ENCODE measurements around the gene CD55. TPM values are rescaled to one million over a fixed set of nuclear protein-coding genes. Genes with fewer than 3 reads are reported as not detected.

CD55 gene
- polyA plus RNA-seq, 1 donor from 2014 or later = 1.4 TPM

- no peaks in the 10 kb centered on the region for H3K9me3 ChIP-seq (ENCODE audit: low read length)
- no peaks in the 10 kb centered on the region for H3F3A ChIP-seq (ENCODE audit: insufficient read depth, low read length, poor library complexity, severe bottlenecking)
- no peaks in the 10 kb centered on the region for H3K27me3 ChIP-seq (ENCODE audit: insufficient read depth, low read depth, low read length)
- no peak overlapping the region for H2AFZ ChIP-seq (ENCODE audit: low read depth, low read length)
- no peaks in the 10 kb centered on the region for H4K20me1 ChIP-seq (ENCODE audit: insufficient read depth)
- H3K4me2 ChIP-seq (ENCODE audit: low read length) = no peak overlapping the region
- no peak overlapping the region for H3K4me3 ChIP-seq (ENCODE audit: low read length)
- H3K36me3 ChIP-seq (ENCODE audit: insufficient read depth, low read length) = no peaks in the 10 kb centered on the region
- no peak overlapping the region for H3K27ac ChIP-seq (ENCODE audit: low read length)
- no peak overlapping the region for H3K9ac ChIP-seq (ENCODE audit: low read length)
- TF ChIP-seq POLR2AphosphoS5 (IDR thresholded peaks at IDR 0.05) = no peak
- no peak for TF ChIP-seq CTCF (IDR thresholded peaks at IDR 0.05; ENCODE audit: poor library complexity, severe bottlenecking)
- TF ChIP-seq REST (IDR thresholded peaks at IDR 0.05; ENCODE audit: borderline replicate concordance) = no peak
- no peak for TF ChIP-seq TAF1 (IDR thresholded peaks at IDR 0.05; ENCODE audit: low read depth)
- TF ChIP-seq SMC3 (conservative IDR thresholded peaks at IDR 0.05; ENCODE audit: poor library complexity) = no peak
- no peak for TF ChIP-seq RAD21 (conservative IDR thresholded peaks at IDR 0.05)
- TF ChIP-seq EP300 (conservative IDR thresholded peaks at IDR 0.05; ENCODE audit: poor library complexity, severe bottlenecking) = no peak
- no peak for TF ChIP-seq EZH2 (IDR thresholded peaks at IDR 0.05; ENCODE audit: borderline replicate concordance, insufficient read depth, low read length, poor library complexity, severe bottlenecking)
- no peak for TF ChIP-seq MXI1 (conservative IDR thresholded peaks at IDR 0.05; ENCODE audit: poor library complexity, severe bottlenecking)
- no peaks in the 10 kb centered on the region for H3K9me2 ChIP-seq (ENCODE audit: insufficient read depth, low read length)
- no peaks in the 10 kb centered on the region for H3K79me2 ChIP-seq (replicated peaks; ENCODE audit: insufficient read depth, low read length)
These were observed 84.3 kb downstream of the CD55 start for GRCh38 chr1:207405814-207406213.

GRCh38 chr1:207407655-207408260, 86.3 kb downstream of the CD55 start:
- Histone ChIP-seq H4K20me1 (ENCODE audit: insufficient read depth) (no peaks in the 10 kb centered on the region), H3K36me3 (ENCODE audit: insufficient read depth, low read length) (no peaks in the 10 kb centered on the region), H3F3A (ENCODE audit: insufficient read depth, low read length, poor library complexity, severe bottlenecking) (no peaks in the 10 kb centered on the region), H3K79me2 (replicated peaks; ENCODE audit: insufficient read depth, low read length) (no peaks in the 10 kb centered on the region), H3K4me2 (ENCODE audit: low read length) (no peak overlapping the region), H3K27ac (ENCODE audit: low read length) (no peak overlapping the region), H2AFZ (ENCODE audit: low read depth, low read length) (no peak overlapping the region), H3K9me3 (ENCODE audit: low read length) (no peaks in the 10 kb centered on the region), H3K4me3 (ENCODE audit: low read length) (no peak overlapping the region), H3K9me2 (ENCODE audit: insufficient read depth, low read length) (no peaks in the 10 kb centered on the region), H3K27me3 (ENCODE audit: insufficient read depth, low read depth, low read length) (no peaks in the 10 kb centered on the region), H3K9ac (ENCODE audit: low read length) (no peak overlapping the region)
- TF ChIP-seq EP300 (conservative IDR thresholded peaks at IDR 0.05; ENCODE audit: poor library complexity, severe bottlenecking) (no peak), MXI1 (conservative IDR thresholded peaks at IDR 0.05; ENCODE audit: poor library complexity, severe bottlenecking) (no peak), TAF1 (IDR thresholded peaks at IDR 0.05; ENCODE audit: low read depth) (no peak), RAD21 (conservative IDR thresholded peaks at IDR 0.05) (no peak), CTCF (IDR thresholded peaks at IDR 0.05; ENCODE audit: poor library complexity, severe bottlenecking) (no peak), SMC3 (conservative IDR thresholded peaks at IDR 0.05; ENCODE audit: poor library complexity) (no peak), POLR2AphosphoS5 (IDR thresholded peaks at IDR 0.05) (no peak), EZH2 (IDR thresholded peaks at IDR 0.05; ENCODE audit: borderline replicate concordance, insufficient read depth, low read length, poor library complexity, severe bottlenecking) (no peak), REST (IDR thresholded peaks at IDR 0.05; ENCODE audit: borderline replicate concordance) (no peak)

Data from neural cell (in vitro differentiated cells).